ENCODE data around the gene PTPRE. TPM values are rescaled to one million over a fixed set of nuclear protein-coding genes. Genes with fewer than 3 reads are reported as not detected.

The PTPRE gene
- total RNA-seq, 2 donors from 2014 or later = 32.7 to 54.1 TPM

Other genes with a start within 250 kb of the PTPRE start
- gene FOXI2, start 169.9 kb upstream of the PTPRE start, total RNA-seq = not detected
- not detected for gene CLRN3, start 14.2 kb upstream of the PTPRE start, total RNA-seq
- gene MKI67, start 219.3 kb downstream of the PTPRE start, total RNA-seq = 100 to 1,000 TPM; 262 to 281 TPM